HuH-7 (cell line): Measurements from ENCODE around the gene ARHGEF11.
A peak's percentile ranks its signal among the peaks of the same experiment; 100 is the strongest.

Experiments used
- DNase-seq: peaks from one replicate; pipeline ENCODE4 v3.0.0; 2011; ENCODE audit warnings: low spot score

Gene ARHGEF11

DNA sequence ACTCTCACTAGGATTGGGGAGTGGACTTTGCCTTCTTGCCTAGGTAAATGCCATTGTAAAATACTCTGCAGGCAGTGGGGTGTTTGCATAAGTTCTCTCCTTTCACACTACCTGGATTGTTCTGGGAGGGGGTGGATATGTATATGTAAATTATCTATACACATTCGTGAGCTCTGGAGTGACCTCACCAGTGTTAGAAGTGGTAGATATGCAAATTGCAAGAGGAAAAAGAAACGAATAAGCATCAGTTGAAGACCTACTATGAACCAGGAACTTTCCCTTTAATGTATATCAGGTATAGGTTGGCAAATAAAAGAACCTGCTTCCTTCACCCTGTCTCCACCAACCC, 1.5 kb upstream of the ARHGEF11 start:
- peak; percentile 55 for DNase-seq

DNA sequence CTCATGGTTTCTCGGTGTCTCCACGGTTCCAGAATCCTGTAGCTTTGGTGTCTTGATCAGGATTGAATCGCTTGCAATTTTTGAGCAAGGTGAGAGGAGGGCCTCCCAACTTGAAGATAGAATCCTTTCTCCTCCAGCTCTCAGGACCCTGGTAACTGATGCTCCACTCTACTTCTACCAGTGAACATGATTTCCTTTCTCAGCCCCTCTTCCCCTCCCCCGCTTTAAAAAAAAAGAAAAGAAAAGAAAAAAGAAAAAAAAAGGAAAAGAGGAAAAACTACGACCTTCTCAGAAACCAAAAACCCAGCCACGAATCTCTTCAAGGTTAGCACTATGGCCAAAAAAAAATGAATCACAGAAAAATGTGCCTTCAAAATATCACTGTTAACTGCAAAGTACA, 1.2 kb downstream of the ARHGEF11 start:
- DNase-seq: no peak

DNA sequence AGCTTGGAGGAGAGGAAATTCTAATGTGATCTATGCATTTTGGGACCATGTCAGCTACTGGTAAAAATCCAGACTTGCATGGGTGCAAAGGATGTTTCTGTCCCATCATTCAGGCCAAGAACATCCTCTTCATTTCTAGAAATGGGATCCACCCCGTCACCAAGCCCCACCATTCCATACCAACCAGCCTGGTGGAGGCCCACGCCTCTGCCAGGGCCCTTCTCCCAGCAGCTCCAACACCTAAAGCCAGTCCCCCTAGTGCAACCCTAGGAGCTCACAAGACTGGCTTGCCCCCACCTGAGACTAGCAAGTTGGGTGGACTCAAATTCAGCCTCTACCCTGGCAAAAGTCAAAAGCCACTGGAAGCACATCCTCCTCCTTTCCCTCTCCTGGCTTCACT, 1.9 kb downstream of the ARHGEF11 start:
- no peak for DNase-seq

DNA sequence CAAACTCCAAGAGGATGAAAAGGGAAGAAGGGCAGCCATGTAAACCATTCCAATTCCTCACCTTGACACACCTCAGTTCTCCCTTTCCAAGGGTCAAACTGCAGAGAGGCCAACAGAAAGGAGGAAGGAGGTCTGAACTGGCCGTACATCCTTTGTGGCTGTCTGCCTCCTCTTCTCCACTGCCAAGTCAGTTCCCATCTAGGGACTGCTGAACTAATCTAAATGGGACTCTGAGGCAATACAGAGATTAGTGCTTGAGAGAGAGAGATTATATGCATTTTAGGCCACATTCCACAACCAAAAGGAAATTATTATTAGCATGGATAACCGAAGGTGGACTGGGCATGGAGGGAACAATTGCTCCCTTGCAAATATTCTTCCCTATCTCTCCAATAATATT, 2.7 kb downstream of the ARHGEF11 start:
- DNase-seq: no peak

DNA sequence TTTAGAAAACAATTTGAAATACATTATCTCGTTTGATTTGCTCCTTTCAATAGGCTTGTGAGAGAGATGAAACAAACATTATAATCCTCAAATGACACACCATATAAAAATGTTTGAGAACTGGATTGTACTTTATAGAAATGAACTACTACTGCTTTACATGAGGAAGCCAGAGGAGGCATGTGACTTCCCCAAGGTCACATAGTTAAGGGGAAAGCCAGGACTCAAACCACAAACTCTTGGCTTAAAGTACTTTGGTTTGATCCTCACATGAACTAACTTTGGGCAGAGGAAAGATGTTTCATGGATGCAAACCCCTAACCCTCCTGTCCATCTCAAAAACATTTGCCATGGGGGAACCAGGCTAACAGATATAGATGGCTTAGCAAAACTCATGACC, 4.7 kb downstream of the ARHGEF11 start:
- DNase-seq: no peak

DNA sequence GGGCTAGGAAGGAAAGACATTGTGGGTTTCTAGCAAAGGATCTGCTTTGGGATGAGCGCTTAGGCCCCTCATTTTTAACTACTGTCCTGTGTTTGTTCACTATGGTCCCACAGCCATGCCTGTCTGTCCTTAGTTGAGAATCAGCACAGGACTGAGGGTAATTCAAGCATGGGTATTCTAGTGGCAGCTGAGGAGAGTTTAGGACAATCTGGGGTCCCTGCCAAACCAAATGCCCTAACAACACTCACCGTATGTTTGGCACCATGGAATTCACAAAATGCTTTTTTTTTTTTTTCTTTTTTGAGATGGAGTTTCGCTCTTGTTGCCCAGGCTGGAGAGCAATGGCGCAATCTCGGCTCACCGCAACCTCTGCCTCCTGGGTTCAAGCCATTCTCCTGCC, 10.4 kb downstream of the ARHGEF11 start:
- no peak for DNase-seq

DNA sequence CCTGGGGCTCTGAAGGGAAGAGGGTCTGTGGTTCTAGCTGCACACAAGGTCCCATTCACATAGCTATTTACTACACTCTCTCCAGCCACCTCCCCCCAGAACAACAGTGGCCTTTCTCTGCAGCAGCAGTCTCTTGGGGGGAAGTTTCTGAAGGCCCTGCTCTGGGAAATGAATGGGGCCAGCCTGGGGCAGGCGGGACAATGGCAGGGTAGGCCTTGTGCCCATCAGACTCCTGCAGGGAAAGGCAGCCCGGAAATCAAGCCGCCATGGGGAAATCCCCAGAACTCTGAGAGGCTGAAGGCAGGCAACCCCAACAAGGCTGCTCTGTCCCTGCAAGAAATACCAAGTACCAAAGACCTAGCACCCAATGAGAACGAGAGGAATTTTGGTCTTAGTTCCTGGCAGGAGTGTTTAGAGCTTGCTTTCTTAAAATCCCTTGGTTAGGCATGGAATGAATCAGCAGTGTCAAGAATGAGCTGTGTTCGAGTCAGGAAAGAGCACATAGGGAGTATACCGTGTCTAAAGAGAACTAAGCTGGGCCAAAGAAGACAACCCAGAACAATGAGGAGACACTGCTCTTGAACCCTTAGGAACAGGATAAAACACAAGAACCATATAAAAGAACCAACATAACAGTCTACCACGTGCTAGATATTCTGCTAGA, 11.3 kb downstream of the ARHGEF11 start:
- DNase-seq: no peak

DNA sequence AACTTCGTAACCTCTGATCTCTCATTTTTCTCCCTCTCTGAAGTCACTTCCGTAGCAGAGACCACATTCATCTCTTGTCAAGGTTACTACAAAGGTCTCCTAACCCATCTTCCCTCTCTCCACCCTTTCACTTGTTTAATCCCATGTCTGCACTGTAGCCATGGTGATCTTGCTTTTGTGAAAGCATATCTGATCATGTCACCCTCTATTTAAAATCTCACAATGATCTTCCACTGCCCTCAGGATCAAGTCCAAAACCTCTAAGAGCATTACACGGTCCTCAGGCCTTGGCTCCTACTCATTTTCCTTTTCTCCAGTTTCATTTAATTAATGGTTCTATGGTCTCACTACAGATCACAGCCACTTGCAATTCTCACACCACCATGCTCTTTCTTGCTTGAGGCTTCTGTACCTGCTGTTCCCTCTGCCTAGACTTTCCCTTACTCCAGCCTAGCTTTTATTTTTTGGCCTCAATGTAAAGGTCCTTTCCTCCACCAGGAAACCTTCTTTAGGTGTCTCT, 12.1 kb downstream of the ARHGEF11 start:
- no peak for DNase-seq

DNA sequence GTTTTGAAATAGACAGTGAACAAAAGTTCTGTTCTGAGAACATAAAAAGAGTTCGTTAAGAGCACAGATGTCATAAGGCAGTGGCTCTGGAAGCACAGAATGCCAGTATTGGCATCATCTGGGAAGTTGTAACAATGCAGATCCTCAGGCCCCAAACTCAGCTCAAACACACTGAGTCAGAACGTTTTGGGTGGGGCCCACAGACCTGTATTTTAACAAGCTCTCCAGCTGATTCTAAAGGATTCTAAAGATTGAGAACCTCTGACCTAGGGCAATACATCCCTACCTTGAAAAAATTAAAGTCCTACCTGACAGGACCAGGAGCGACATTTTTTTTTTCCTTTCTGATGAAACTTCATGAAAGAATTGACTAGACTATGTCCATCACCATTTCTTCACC, 13.2 kb downstream of the ARHGEF11 start:
- DNase-seq: no peak

DNA sequence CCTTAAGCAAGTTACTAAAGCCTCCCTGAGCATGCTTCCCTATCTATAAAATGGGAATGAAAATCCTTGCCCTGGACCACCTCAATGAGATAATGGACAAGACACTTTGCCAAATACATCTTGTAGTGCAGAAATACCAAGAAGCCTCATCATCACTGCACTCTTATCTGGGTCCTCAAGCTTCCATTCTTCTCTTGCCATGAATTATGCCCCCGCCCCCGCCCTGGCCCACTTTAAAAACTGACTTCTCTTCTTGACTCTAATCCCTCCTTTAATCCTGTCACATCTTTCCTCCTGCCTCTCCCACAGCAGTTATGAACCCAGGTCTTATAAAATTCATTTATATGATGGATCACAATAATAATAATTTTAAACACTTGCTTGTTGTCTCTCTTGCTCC, 14.8 kb downstream of the ARHGEF11 start:
- no peak for DNase-seq

DNA sequence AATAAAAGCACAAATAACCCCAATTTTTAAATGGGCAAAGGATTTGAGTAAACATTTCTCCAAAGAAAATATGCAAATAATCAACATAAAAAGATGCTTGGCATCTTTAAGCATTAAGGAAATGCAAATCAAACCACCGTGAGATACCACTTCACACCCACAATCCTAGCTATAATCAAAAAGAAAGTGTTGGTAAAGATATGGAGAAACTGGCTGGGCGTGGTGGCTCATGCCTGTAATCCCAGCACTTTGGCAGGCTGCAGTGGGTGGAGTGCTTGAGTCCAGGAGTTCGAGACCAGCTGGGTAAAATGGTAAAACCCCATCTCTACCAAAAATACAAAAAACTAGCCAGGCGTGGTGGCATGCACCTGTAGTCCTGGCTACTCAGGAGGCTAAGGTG, 16.9 kb downstream of the ARHGEF11 start:
- DNase-seq: no peak

DNA sequence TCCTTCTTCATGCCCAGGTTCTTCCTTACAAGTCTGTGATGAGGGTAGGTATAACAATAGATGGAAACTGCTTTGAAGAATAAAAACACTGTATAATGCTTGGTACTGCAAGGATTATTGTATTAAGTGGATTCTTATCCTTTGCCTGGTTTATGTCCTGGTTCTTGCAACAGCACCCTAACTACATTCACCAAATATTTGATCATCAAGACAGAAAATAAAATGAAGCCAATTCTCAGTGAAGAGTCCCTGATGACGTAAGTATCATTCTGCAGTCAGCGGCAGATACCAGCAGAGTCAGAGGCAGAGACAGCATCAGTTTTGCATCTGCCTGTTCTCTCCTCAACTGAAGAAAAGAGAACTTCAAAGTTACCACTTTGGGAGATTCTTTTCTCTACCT, 19.7 kb downstream of the ARHGEF11 start:
- no peak for DNase-seq

DNA sequence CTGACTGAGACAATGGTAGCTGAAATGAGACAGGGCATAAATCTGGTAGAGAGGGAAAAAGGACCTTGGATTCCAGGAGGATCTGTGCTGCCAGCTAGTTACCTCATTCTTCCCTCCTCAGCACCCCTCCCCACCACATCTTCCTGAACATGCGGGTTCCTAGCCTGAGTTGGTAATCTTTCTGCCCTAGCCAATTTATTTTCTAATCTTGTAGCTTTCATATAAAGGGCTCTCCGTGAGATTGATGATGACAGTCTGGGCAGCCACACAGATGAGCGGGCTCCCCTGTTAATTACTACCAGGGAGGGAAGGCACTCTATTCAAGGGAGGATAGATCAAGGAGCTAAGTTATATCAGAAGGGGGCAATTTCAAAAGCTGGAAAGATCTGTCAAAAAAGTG, 20.2 kb downstream of the ARHGEF11 start:
- no peak for DNase-seq

DNA sequence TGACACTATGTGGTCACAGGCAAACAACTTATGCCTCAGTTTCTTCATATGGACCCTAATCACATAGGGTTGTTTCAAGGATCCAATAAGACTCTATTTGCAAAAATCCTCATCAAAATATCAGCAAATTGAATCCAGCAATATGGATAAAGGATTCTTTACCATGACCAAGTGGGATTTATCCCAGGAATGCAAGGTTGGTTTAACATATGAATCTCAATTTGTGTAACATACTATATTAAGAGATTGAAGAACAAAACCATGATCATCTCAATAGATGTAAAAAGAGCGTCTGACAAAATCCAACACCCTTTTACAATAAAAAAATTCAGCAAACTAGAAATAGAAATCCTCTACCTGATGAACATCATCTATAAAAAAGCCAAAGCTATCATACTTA, 23.9 kb downstream of the ARHGEF11 start:
- DNase-seq: no peak

DNA sequence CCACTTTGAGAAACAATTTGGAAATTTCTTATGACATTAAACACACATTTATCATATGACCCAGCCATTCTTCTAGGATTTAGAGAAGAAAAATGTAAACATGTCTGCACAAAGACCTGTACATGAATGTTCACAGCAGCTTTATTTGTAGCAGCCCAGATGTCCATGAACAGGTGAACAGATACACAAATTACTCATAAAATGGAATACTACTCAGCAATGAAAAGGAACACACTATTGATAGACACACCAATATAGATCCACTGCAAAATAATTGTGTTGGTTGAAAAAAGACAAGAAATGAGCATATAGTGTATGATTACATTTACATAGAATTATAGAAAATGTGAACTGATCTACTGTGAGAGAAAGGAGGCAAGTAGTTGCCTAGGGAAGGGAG, 26.1 kb downstream of the ARHGEF11 start:
- no peak for DNase-seq

DNA sequence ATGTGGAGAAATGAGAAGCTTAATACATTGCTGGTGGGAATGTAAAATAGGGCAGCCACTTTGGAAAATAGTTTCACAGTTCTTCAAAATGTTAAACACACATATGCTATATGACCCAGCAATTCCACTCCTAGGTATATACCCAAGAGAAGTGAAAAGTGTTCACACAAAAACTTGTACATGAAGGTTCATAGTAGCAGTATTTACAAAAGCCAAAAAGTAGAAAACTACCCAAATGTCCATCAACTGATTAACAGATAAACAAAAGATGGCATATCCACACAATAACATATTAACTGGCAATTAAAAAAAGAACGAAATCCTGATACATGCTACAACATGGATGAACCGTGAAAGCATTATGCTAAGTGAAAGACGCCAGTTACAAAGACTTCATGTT, 33.7 kb downstream of the ARHGEF11 start:
- DNase-seq: no peak

DNA sequence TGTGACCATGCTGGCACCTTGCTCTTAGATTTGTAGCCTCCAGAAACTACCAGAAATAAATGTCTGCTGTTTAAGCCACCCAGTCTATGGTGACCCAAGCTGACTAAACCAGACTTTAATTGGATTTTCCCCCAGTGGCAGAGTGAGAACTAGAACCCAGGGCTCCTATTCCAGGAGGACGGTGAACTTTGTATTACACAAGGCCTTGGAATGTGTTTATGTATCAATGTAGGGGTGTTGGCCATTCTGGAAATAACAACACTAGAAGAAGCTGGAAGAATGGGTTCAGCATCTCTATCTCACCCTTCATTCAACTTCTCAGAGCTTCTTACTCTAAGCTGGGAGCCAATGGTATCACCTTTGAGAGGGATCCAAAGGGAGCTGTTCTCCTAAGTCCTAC, 37.0 kb downstream of the ARHGEF11 start:
- DNase-seq: no peak

DNA sequence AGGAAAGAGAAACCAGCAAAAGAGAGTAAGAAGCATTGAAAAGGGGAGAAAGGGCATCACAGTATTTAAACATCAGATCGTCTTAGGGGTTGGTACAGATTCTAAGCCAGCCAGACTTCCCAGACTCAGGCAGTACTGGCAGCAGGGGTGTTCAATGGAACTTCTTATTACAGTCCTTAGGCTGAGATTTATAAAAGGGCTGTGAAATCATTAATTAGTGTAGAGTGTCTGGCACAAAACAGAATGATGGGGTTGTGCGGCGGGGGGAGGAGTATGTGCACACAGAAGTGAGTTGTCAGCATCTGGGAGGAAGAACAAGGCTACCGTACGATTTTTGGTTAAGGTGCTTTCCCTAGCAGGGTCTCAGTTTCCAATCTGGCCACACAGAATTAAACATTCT, 38.2 kb downstream of the ARHGEF11 start:
- no peak for DNase-seq

DNA sequence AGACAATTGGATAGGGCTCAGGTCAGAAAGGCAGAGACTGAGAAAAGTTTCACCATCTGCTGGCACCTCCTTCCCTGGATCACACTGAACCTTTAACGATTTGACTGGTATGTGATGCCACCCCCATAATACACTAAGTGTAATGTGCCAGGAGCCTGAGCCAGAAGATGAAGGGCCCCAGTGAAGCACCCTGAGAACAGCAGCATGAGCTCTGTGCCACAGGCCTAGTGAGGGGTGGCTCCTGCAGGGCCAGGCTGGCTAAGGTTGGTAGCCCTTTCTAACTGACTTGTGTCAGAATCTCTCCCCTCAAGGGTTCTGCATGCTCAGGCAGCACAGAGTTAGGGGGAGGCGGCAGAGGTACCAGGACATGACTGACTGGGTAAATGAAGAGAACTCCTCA, 38.9 kb downstream of the ARHGEF11 start:
- no peak for DNase-seq

DNA sequence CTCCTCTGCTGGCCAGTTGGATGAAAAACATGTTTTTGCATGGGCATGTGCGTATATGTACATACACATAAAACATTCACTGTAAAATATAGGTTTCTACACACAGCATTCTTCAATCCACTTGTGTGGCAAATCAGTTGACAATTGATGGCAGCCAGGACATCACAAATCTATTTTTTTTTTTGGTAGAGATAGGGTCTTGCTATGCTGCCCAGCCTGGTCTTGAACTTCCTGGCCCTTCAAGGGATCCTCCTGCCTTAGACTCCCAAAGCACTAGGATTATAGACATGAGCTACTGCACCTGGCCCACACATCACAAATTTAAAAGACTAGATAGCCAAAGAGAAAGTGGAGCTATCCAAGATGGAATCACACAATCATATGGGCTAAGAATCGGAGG, 39.6 kb downstream of the ARHGEF11 start:
- DNase-seq: no peak

DNA sequence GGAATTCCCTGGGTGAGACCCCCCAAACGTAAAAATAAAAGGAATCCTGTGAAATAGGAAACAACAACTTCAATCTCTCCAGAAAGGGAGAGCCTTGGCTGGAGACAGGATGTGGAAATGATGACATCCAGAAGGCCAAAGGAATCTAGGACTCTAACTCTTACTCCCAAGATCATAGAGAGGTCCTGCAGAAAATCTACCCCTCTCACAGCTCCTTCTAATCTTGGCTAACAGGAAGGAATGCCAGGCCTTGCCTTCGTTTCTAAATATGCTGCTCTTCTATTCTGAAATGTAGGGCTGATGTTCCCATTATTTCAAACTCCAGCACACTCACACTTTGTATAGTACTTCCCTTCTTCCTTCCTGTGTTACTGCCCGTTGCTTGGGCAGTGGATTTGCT, 40.7 kb downstream of the ARHGEF11 start:
- no peak for DNase-seq

DNA sequence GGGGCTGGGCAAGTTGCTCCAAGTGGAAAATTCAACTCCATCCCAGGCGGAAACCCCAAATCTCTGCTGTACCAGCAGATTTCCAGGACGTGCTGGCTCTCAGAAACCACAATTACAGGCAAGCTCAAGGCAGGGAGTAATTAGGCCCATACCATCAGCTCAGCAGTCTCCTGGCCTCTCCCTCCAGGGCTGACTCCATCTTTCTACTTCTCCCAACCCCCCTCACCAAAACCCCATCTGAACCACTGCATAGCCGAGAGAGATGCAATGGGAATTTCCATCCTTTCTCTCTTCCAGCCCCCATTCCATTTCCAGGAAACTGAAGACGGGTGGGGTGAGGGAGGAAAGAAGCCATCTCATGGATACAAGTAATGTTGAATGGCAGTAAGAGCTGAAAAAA, 41.2 kb downstream of the ARHGEF11 start:
- no peak for DNase-seq

DNA sequence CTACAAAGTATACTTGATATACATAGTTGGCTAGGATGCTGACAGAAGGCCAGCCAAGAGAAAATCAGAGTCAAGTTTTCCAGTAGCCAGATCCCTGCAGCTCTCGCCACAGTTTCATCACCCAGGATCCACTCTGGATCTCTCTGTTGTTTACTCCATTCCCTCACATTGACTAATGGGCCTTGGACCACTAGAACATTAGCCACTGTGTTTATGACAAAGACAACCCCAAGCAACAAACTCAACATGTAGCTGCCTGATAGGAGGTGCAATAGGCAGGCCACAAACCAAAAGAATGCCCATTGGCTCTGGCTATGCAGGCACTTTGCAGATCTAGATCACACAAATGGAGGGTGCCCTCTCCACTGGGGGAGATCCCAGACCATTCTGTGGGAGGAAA, 44.2 kb downstream of the ARHGEF11 start:
- DNase-seq: no peak

DNA sequence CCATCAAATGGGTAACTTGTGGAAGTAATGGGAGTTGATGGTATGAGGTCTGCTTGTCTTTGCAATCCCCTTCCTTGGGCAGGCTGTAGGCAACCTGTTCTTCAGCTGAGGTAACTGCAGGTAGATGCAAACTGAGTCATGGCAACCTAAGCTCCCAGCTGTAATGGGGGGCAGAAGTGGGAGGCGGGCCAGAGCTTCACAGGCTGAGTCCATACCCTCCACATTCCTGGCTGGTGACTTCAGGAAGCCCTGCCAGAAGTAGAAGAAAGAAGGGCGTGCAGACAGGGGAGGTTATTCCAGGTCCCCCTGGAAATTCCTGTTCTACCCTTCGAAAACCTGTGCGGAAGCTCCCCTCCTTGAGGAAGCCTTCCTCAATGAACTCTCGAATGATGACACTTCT, 44.9 kb downstream of the ARHGEF11 start:
- no peak for DNase-seq
